Esophagus (tissue), 2 donors: ENCODE data around the gene RUFY1. TPM values are rescaled to one million over a fixed set of nuclear protein-coding genes. Genes with fewer than 3 reads are reported as not detected.
"Not testable (repeated sequence)": the region's sequence is repeated elsewhere in the genome, so short reads cannot be mapped to it uniquely, and the experiment has no call there.

ENCODE experiments used
- H3K27ac ChIP-seq, 2 donors: one replicate each; pipeline ENCODE4 v1.5.1; 2013; ENCODE audit warnings: low read depth in 2 of 2, mild to moderate bottlenecking in 2 of 2, inconsistent platforms in 1 of 2, low read length in 1 of 2, moderate library complexity in 1 of 2
- H3K27me3 ChIP-seq, 2 donors: one replicate each; pipeline ENCODE4 v1.6.1; 2013; ENCODE audit warnings: low read length in 2 of 2, control low read depth in 1 of 2, mild to moderate bottlenecking in 1 of 2; ENCODE audit not compliant: insufficient read depth in 2 of 2, control insufficient read depth in 1 of 2
- H3K36me3 ChIP-seq, 2 donors: one replicate each; pipeline ENCODE4 v1.6.1; 2013; ENCODE audit warnings: low read length in 1 of 2; ENCODE audit not compliant: control insufficient read depth in 2 of 2, insufficient read depth in 2 of 2
- H3K4me1 ChIP-seq, 2 donors: one replicate each; pipeline ENCODE4 v1.6.1; 2013; ENCODE audit warnings: low read length in 1 of 2; ENCODE audit not compliant: control insufficient read depth in 2 of 2, insufficient read depth in 2 of 2
- H3K4me3 ChIP-seq, 2 donors: one replicate each; pipeline ENCODE4 v1.5.1; 2013; ENCODE audit warnings: low read length in 2 of 2, mild to moderate bottlenecking in 2 of 2, low read depth in 1 of 2, moderate library complexity in 1 of 2
- H3K9me3 ChIP-seq, 2 donors: one replicate each; pipeline ENCODE4 v1.6.1; 2013; ENCODE audit warnings: mild to moderate bottlenecking in 2 of 2, low read depth in 1 of 2, low read length in 1 of 2, moderate library complexity in 1 of 2; ENCODE audit not compliant: control insufficient read depth in 2 of 2, insufficient read depth in 1 of 2
- WGBS, 2 donors: extraction: QIAGEN DNeasy Blood & Tissue Kit; methylation state at CpG; one replicate each; pipeline ENCODE4 v1.1.7; 2013; 5-methylcytosine and 5-hydroxymethylcytosine counted together
- polyA plus RNA-seq, 2 donors: library from polyadenylated mRNA; stranded (reverse); fragments of 200-250 nt; gene quantifications; one replicate each; pipeline ENCODE4 v1.2.3, GENCODE V29; 2013
- donor health status: healthy with polysubstance abuse.
- donor health status: Bipolar disorder and iron deficiency.

RUFY1 gene
- polyA plus RNA-seq, 2 donors, result 30.1 to 31.9 TPM

DNA sequence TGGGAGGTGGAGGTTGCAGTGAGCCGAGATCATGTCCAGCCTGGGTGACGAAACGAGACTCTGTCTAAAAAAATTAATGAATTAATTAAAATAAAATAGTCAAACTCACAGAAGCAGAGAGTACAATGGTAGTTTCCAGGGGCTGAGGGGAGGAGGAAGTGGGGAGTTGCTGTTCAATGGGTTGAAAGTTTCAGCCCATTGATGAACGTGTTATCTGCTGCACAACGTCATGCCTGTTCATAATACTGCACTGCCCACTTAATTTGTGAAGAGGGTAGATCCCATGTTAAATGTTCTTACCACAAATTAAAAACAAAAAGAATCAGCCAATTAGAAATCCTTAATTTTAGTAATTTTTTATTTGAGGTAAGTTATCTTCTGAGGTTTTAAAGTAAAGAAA lies 16.4 kb upstream of the RUFY1 start:
- H3K36me3 ChIP-seq, result no peaks in the 10 kb centered on the region
- no peaks in the 10 kb centered on the region for H3K9me3 ChIP-seq
- 89 to 93% methylated on average over 5 of the region's 5 CpGs for whole genome bisulfite sequencing, 2 donors
- no peak overlapping the region for H3K4me3 ChIP-seq
- H3K27me3 ChIP-seq, result no peaks in the 10 kb centered on the region
- H3K4me1 ChIP-seq, result peaks cover 0 to 4% of the 10 kb centered on the region in 2 donors
- no peak overlapping the region for H3K27ac ChIP-seq

- H3K4me1 ChIP-seq, result peaks cover 0 to 4% of the 10 kb centered on the region in 2 donors
- no peak overlapping the region for H3K4me3 ChIP-seq
- H3K9me3 ChIP-seq, result no peaks in the 10 kb centered on the region
- H3K27ac ChIP-seq, result no peak overlapping the region
- 77 to 85% methylated on average over 12 of the region's 12 CpGs for WGBS, 2 donors
- H3K27me3 ChIP-seq, result no peaks in the 10 kb centered on the region
- no peaks in the 10 kb centered on the region for H3K36me3 ChIP-seq
Observed at GRCh38 chr5:179534431-179534830, 15.9 kb upstream of the RUFY1 start.

GRCh38 chr5:179536676-179537075 lies 13.7 kb upstream of the RUFY1 start:
- Histone ChIP-seq H3K36me3 (no peaks in the 10 kb centered on the region), H3K4me1 (no peaks in the 10 kb centered on the region), H3K4me3 (no peak overlapping the region), H3K27me3 (no peaks in the 10 kb centered on the region), H3K9me3 (no peaks in the 10 kb centered on the region), H3K27ac (no peak overlapping the region)
- WGBS, 2 donors, result 74 to 80% methylated on average over 6 of the region's 6 CpGs

DNA sequence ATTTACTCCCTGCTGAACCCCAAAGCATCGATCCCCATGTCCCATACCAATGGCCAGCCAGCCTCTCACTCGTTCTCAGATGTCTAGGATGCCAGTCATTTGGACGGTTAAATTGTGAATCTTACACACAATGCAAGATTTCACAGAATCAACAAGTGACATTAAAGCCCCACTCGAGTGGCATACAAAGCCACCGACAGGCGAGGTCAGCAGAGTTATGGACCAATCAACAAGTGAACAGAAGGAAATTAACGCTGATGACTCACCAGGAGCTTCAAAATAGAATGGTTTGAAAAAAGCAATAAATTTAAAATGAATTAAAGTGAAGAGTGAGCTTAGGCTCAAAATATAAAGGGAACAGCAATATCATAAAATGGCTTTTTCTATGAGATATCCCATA lies 8.2 kb upstream of the RUFY1 start:
- Histone ChIP-seq H3K36me3 (no peaks in the 10 kb centered on the region), H3K9me3 (no peaks in the 10 kb centered on the region), H3K27me3 (no peaks in the 10 kb centered on the region), H3K27ac (no peak overlapping the region), H3K4me3 (no peak overlapping the region), H3K4me1 (no peaks in the 10 kb centered on the region)
- WGBS, 2 donors, result 81 to 86% methylated on average over 7 of the region's 7 CpGs

- not testable (repeated sequence) for H3K9me3 ChIP-seq, H3K4me1 ChIP-seq, H3K27me3 ChIP-seq, H3K4me3 ChIP-seq, H3K36me3 ChIP-seq, H3K27ac ChIP-seq
- 92 to 93% methylated on average over 15 of the region's 15 CpGs for WGBS, 2 donors
Observed at GRCh38 chr5:179543275-179543674, 7.1 kb upstream of the RUFY1 start.

GRCh38 chr5:179553006-179553405 lies 2.7 kb downstream of the RUFY1 start:
- Histone ChIP-seq H3K4me1 (peaks cover 2 to 9% of the 10 kb centered on the region in 2 donors), H3K9me3 (no peaks in the 10 kb centered on the region), H3K36me3 (no peaks in the 10 kb centered on the region), H3K27me3 (no peaks in the 10 kb centered on the region), H3K27ac (no peak overlapping the region), H3K4me3 (no peak overlapping the region)
- WGBS, 2 donors, result 85 to 90% methylated on average over 4 of the region's 4 CpGs

DNA sequence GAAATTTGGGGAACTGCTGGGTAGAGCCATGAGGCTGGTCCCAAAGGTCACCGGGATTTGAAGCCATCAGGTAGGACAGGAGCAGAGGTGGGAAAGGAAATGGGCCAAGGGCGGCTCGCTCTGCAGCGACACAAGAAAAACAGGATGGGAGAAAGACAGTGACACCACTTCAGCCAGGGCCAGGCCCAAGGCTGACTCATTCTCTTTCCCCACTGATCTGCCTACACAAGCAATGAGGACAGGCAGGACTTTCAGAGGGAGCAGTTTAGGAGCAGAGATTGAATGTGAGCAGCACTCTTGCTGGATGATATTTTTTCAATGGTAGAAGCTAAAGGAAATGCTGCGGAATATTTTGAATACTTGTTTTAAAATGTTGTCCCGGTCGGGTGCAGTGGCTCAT lies 3.5 kb downstream of the RUFY1 start:
- Histone ChIP-seq H3K27ac (peak overlapping the region; percentile 30 to 84), H3K27me3 (no peaks in the 10 kb centered on the region), H3K9me3 (no peaks in the 10 kb centered on the region), H3K36me3 (no peaks in the 10 kb centered on the region), H3K4me3 (no peak overlapping the region), H3K4me1 (peaks cover 2 to 9% of the 10 kb centered on the region in 2 donors)
- 61 to 67% methylated on average over 7 of the region's 7 CpGs for WGBS, 2 donors

DNA sequence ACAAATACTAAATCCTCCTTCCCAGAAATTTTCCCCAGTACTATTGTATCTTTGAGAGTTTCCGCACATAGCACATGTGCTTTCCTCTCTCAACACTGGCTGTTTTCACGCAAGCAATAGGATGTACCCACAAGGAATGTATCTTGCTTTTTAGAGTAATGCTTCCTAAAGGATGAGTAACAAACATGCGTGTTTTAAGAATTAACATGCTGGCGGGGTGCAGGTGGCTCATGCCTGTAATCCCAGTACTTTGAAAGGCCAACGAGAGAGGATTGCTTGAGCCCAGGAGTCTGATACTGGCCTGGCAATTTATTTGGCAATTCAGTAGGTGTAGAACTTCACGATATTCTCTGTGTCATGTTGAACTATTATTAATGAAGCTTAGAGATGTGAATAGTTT lies 4.6 kb downstream of the RUFY1 start:
- H3K27me3 ChIP-seq, result no peaks in the 10 kb centered on the region
- H3K36me3 ChIP-seq, result no peaks in the 10 kb centered on the region
- H3K9me3 ChIP-seq, result no peaks in the 10 kb centered on the region
- no peak overlapping the region for H3K27ac ChIP-seq
- H3K4me1 ChIP-seq, result peaks cover 2 to 12% of the 10 kb centered on the region in 2 donors
- 85 to 90% methylated on average over 6 of the region's 6 CpGs for WGBS, 2 donors
- H3K4me3 ChIP-seq, result no peak overlapping the region

- H3K4me3 ChIP-seq, result not testable (repeated sequence)
Observed at GRCh38 chr5:179558261-179558799, 8.0 kb downstream of the RUFY1 start.

DNA sequence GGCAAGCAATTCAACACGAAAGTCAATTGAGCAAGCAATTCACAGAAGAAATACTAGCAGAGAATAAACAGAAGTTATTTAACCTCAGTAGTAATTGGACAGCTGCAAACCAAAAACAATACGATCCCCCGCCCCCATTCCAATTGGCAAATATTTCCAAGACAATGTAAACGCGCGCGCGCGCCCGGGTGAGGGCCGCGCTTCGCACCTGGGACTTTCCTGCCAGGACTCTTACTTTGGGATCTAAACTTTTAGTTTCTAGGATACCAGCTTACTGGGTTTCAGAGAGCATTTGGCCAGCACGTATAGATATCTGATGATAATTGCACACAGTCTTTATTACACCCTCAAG lies 8.6 kb downstream of the RUFY1 start:
- Histone ChIP-seq H3K4me3 (peak overlapping the region; percentile 50 to 59), H3K36me3 (peaks cover 0 to 5% of the 10 kb centered on the region in 2 donors), H3K4me1 (peaks cover 0 to 8% of the 10 kb centered on the region in 2 donors), H3K9me3 (no peaks in the 10 kb centered on the region), H3K27ac (peak overlapping the region; percentile 91 to 92), H3K27me3 (no peaks in the 10 kb centered on the region)
- WGBS, 2 donors, result 6 to 19% methylated on average over 14 of the region's 14 CpGs

More at GRCh38 chr5:179558261-179558799, 8.0 kb downstream of the RUFY1 start:
- WGBS, 2 donors, result 83 to 84% methylated on average over 15 of the region's 15 CpGs
- not testable (repeated sequence) for H3K27me3 ChIP-seq, H3K36me3 ChIP-seq, H3K9me3 ChIP-seq
- Histone ChIP-seq H3K4me1 (peaks cover 0 to 10% of the 10 kb centered on the region in 2 donors), H3K27ac (peak overlapping the region in 1 of 2 donors; percentile 15)
